H1 (cell line): ENCODE results near the gene IGSF9B. TPM values are rescaled to one million over a fixed set of nuclear protein-coding genes. Genes with fewer than 3 reads are reported as not detected.

Source experiments
- ATF2 ChIP-seq: IDR thresholded peaks from 2 replicates; pipeline ENCODE4 v1.6.1; 2012; ENCODE audit warnings: low read length, inconsistent platforms
- polyA plus RNA-seq, 7 experiments: library from polyadenylated mRNA; depleted of rRNA in 3 of 7; stranded (reverse) in 5 of 7; unstranded in 2 of 7; fragments of >200 nt in 5 of 7; fragments of 200-250 nt in 2 of 7; gene quantifications; 1 replicate in 5 of 7; 2 replicates in 1 of 7; 4 replicates in 1 of 7; pipeline versions ENCODE4 v1.2.1 to v1.2.3, GENCODE V29; 2011 to 2013; ENCODE audit warnings: missing spikeins in 2 of 7, mixed read lengths in 2 of 7
- total RNA-seq: library from RNA; stranded (reverse); fragmentation: NEBNext Ultra II Directional; extraction: Animal tissue kit (Norgen Biotek cat#: 25700); gene quantifications from 2 replicates; pipeline ENCODE4 v1.2.1, GENCODE V29; 2021

Gene IGSF9B
- total and polyA plus RNA-seq, 2 of the 8 experiments (the other 6 are each of a cell fraction or from before 2014, with no cell fraction given), result 16.5 to 49.2 TPM

GRCh38 chr11:133907841-133908241 lies 48.9 kb downstream of the IGSF9B start (continued):
- no peak for TF ChIP-seq ATF2
